ENCODE results near the gene MADCAM1.

MADCAM1 gene

DNA sequence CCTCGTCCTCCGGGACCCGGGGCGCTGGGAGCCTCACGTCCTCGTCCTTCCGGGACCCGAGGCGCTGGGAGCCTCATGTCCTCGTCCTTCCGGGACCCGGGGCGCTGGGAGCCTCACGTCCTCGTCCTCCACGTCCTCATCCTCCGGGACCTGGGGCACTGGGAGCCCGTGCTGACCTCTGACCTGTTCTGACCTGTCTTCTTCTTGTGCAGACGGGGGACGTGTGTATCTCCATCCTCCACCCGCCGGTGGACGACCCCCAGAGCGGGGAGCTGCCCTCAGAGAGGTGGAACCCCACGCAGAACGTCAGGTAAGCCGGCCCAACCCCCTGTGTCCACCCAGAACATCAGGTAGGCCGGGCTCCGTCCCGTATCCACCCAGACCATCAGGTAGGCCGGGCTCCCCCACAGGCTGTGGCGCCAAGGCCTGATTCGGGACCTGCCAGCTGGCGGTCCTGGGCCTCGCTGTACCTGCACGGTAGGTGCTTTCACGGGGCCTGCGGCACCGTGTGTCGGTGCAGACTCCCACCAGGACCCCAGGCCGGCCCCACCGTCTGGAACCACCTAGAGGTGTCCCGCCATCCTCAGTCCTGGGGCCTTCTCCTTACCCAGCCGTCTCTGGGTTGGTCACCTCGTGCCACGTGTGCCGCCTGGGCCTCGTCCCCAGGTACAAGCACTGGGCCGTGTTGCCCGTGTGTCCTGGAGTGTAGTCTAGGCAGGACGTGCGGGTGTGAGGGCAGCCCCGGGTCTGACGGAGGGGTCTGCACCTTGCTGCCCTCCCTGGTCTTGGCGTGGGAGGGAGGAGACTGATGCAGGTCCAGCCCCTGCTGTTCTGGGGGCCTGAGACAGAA lies 40.0 kb downstream of the MADCAM1 start:
- Histone ChIP-seq H3K9me3 (ENCODE audit: control insufficient read depth in 2 of 2, low read length in 2 of 2) (no peaks in the 10 kb centered on the region), H3K27ac (ENCODE audit: low read length) (no peak overlapping the region), H3K36me3 (ENCODE audit: control insufficient read depth in 2 of 2, insufficient read depth in 2 of 2, low read length in 2 of 2) (peaks cover 23 to 36% of the 10 kb centered on the region in 2 donors), H3K4me1 (ENCODE audit: control insufficient read depth, insufficient read depth, low read length) (peaks cover 31% of the 10 kb centered on the region), H3K4me3 (ENCODE audit: low read length in 2 of 2) (no peak overlapping the region), H3K27me3 (ENCODE audit: control insufficient read depth in 1 of 2, insufficient read depth in 2 of 2, low read length in 2 of 2) (no peaks in the 10 kb centered on the region), H3K9ac (ENCODE audit: low read length in 2 of 2) (no peak overlapping the region)

DNA sequence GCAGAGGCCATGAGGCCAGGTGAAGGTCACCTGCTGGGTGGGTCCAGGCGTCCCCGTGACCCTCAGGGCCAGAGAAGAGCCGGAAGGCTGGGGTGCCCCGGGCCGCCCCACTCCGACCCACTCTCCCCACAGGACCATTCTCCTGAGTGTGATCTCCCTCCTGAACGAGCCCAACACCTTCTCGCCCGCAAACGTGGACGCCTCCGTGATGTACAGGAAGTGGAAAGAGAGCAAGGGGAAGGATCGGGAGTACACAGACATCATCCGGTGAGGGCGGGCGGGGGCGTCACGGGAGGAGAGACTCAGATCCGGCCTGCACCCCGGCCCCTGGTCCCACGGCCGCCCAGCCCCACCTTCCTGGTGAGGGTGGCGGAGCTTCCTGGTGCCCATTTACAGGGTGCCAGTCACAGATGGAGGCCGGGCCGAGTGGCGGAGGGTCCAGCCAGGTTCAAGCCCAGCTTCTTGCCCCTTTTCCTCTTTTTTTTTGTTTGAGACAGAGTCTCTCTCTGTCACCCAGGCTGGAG lies 40.7 kb downstream of the MADCAM1 start:
- H3K9me3 ChIP-seq (ENCODE audit: control insufficient read depth in 2 of 2, low read length in 2 of 2): no peaks in the 10 kb centered on the region
- no peak overlapping the region for H3K27ac ChIP-seq (ENCODE audit: low read length)
- H3K4me3 ChIP-seq (ENCODE audit: low read length in 2 of 2): no peak overlapping the region
- H3K27me3 ChIP-seq (ENCODE audit: control insufficient read depth in 1 of 2, insufficient read depth in 2 of 2, low read length in 2 of 2): no peaks in the 10 kb centered on the region
- peaks cover 29 to 36% of the 10 kb centered on the region in 2 donors for H3K36me3 ChIP-seq (ENCODE audit: control insufficient read depth in 2 of 2, insufficient read depth in 2 of 2, low read length in 2 of 2)
- H3K4me1 ChIP-seq (ENCODE audit: control insufficient read depth, insufficient read depth, low read length): peaks cover 31% of the 10 kb centered on the region
- no peak overlapping the region for H3K9ac ChIP-seq (ENCODE audit: low read length in 2 of 2)

DNA sequence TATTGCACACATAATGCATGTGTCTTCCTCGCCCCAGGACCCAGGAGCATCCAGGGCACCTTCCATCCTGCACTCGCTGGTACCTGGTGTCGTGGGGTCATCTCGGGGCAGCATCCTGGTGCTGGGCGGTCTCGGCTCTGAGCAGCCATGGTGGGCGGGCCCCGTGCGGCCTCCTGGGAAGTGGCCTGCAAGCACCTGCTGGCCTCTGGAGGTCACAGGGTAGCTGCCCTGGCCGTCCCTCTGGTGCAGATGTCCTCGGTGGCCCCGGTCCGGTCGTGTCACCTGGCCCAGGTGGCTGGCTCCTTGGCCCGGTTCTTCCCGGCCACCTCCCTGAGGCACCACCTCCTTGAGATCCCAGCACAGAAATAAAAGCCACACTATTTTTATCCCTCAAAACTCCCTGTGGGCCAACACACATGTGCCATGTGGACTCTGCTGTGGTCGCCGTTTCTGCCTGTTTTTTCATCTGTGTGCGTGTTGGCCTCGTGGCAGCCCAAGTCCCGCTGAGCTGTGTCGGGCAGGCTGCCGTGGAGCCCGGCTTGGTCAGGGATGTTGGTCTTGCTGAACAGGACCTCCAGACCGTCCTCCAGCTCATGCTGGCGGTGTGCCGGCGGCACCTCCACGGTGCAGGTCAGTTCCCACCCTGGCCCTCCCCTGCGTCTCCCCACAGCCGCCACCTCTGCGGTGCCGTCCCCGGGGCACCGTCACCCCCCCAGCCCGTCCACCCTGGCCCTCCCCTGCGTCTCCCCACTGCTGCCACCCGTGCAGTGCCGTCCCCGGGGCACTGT lies 42.5 kb downstream of the MADCAM1 start:
- Histone ChIP-seq H3K4me1 (ENCODE audit: control insufficient read depth, insufficient read depth, low read length) (peaks cover 21% of the 10 kb centered on the region), H3K4me3 (ENCODE audit: low read length in 2 of 2) (no peak overlapping the region), H3K9me3 (ENCODE audit: control insufficient read depth in 2 of 2, low read length in 2 of 2) (no peaks in the 10 kb centered on the region), H3K27me3 (ENCODE audit: control insufficient read depth in 1 of 2, insufficient read depth in 2 of 2, low read length in 2 of 2) (no peaks in the 10 kb centered on the region), H3K9ac (ENCODE audit: low read length in 2 of 2) (no peak overlapping the region), H3K27ac (ENCODE audit: low read length) (no peak overlapping the region), H3K36me3 (ENCODE audit: control insufficient read depth in 2 of 2, insufficient read depth in 2 of 2, low read length in 2 of 2) (peaks cover 29 to 36% of the 10 kb centered on the region in 2 donors)

DNA sequence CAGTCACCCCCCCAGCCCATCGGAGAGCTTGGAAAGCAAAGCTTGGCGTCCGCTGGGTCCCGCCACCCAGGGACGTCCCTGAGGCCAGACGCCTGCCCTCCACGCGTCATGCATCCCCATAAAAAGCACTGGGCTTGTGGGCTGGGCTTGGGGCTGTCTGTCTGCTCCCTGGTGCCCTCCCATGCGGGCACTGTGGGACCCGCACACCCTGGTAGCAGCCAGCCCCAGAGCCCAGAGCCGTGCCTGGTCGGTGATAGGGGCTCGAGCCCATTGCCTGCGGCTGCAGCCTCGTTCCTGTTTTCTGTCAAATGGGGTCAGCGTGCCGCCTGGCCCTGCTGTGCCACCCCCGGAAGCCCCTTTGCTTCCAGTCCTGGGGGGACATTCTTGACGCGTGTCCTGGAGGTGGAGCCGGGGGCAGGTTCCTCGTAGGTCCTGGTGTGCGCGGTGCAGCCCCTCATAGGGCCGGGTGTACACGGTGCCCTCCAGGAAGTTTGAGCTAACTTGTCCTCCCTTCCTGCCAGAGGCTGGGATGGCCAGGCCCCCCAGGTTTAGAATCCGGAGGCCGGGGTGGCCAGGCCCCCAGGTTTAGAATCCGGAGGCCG lies 43.2 kb downstream of the MADCAM1 start:
- Histone ChIP-seq H3K9me3 (ENCODE audit: control insufficient read depth in 2 of 2, low read length in 2 of 2) (no peaks in the 10 kb centered on the region), H3K27ac (ENCODE audit: low read length) (no peak overlapping the region), H3K9ac (ENCODE audit: low read length in 2 of 2) (no peak overlapping the region), H3K4me3 (ENCODE audit: low read length in 2 of 2) (no peak overlapping the region), H3K4me1 (ENCODE audit: control insufficient read depth, insufficient read depth, low read length) (peaks cover 14% of the 10 kb centered on the region), H3K36me3 (ENCODE audit: control insufficient read depth in 2 of 2, insufficient read depth in 2 of 2, low read length in 2 of 2) (peaks cover 29 to 36% of the 10 kb centered on the region in 2 donors), H3K27me3 (ENCODE audit: control insufficient read depth in 1 of 2, insufficient read depth in 2 of 2, low read length in 2 of 2) (no peaks in the 10 kb centered on the region)

DNA sequence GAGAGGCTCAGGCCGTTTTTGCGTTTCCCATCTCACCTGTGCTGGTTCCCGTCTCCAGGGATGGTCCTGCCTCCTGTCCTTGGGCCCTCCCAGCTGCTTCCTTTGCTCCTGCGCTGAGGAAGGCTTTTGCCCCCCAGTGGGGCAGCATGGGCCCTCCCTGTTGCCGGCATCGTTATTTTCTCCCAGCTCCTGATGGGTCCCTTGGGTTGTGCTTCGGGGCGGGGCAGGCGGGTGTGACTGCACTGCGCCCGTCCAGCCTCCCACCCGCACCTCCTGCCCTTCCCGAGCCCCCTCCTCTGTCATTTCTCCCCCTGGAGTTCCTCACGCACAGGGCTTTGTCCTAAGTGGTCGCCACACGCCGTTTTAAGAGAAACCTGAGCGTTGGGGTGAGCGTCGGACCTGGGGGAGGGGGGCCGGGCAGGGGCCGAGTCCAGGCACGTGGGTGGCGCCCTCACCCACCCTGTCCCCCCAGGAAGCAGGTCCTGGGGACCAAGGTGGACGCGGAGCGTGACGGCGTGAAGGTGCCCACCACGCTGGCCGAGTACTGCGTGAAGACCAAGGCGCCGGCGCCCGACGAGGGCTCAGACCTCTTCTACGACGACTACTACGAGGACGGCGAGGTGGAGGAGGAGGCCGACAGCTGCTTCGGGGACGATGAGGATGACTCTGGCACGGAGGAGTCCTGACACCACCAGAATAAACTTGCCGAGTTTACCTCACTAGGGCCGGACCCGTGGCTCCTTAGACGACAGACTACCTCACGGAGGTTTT lies 44.8 kb downstream of the MADCAM1 start:
- H3K27ac ChIP-seq (ENCODE audit: low read length): no peak overlapping the region
- H3K27me3 ChIP-seq (ENCODE audit: control insufficient read depth in 1 of 2, insufficient read depth in 2 of 2, low read length in 2 of 2): no peaks in the 10 kb centered on the region
- H3K36me3 ChIP-seq (ENCODE audit: control insufficient read depth in 2 of 2, insufficient read depth in 2 of 2, low read length in 2 of 2): peaks cover 28 to 29% of the 10 kb centered on the region in 2 donors
- H3K9ac ChIP-seq (ENCODE audit: low read length in 2 of 2): no peak overlapping the region
- H3K4me1 ChIP-seq (ENCODE audit: control insufficient read depth, insufficient read depth, low read length): peaks cover 2% of the 10 kb centered on the region
- H3K4me3 ChIP-seq (ENCODE audit: low read length in 2 of 2): no peak overlapping the region
- H3K9me3 ChIP-seq (ENCODE audit: control insufficient read depth in 2 of 2, low read length in 2 of 2): no peaks in the 10 kb centered on the region

DNA sequence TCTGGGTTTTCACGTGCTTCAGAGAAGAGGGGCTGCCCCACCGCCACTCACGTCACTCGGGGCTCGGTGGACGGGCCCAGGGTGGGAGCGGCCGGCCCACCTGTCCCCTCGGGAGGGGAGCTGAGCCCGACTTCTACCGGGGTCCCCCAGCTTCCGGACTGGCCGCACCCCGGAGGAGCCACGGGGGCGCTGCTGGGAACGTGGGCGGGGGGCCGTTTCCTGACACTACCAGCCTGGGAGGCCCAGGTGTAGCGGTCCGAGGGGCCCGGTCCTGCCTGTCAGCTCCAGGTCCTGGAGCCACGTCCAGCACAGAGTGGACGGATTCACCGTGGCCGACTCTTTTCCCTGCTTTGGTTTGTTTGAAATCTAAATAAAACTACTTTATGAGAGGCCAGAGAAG lies 45.4 kb downstream of the MADCAM1 start:
- Histone ChIP-seq H3K36me3 (ENCODE audit: control insufficient read depth in 2 of 2, insufficient read depth in 2 of 2, low read length in 2 of 2) (peaks cover 22 to 23% of the 10 kb centered on the region in 2 donors), H3K27me3 (ENCODE audit: control insufficient read depth in 1 of 2, insufficient read depth in 2 of 2, low read length in 2 of 2) (no peaks in the 10 kb centered on the region), H3K27ac (ENCODE audit: low read length) (no peak overlapping the region), H3K9me3 (ENCODE audit: control insufficient read depth in 2 of 2, low read length in 2 of 2) (no peaks in the 10 kb centered on the region), H3K4me1 (ENCODE audit: control insufficient read depth, insufficient read depth, low read length) (peaks cover 2% of the 10 kb centered on the region), H3K4me3 (ENCODE audit: low read length in 2 of 2) (no peak overlapping the region), H3K9ac (ENCODE audit: low read length in 2 of 2) (no peak overlapping the region)

DNA sequence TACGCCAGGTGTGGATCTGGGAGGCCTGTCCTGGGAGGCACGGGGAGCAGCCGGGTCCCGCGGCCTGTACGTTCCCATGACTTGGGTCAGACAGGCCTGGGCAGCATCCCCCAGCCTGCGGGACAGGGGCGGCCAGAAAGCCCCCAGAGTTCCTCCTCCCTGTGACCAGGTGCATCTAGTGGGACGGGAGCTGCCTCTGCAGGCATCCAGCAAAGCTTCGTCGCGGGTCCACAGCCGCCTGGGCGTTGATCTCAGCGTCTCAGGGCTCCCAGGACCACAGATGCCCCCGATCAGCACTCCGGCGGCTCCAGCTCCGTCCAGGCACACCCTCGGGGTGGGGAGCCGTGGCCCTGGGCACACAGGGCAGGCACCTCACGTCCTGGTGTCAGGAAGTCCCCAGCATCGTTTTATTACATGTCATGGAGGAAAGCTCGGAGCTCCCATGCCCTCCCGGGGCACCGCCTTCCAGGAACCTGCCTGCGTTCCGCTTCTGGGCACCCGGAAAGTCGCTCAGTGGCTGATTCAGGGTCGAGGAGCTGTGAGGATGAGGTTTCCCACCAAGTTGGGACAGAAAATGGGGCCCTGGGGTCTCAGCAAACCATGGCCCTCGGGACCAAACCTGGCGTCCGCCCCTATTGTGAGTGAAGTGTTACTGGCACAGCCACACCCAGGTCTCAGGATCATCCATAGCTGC lies 46.0 kb downstream of the MADCAM1 start:
- Histone ChIP-seq H3K9me3 (ENCODE audit: control insufficient read depth in 2 of 2, low read length in 2 of 2) (no peaks in the 10 kb centered on the region), H3K27ac (ENCODE audit: low read length) (no peak overlapping the region), H3K4me1 (ENCODE audit: control insufficient read depth, insufficient read depth, low read length) (peaks cover 2% of the 10 kb centered on the region), H3K27me3 (ENCODE audit: control insufficient read depth in 1 of 2, insufficient read depth in 2 of 2, low read length in 2 of 2) (no peaks in the 10 kb centered on the region), H3K36me3 (ENCODE audit: control insufficient read depth in 2 of 2, insufficient read depth in 2 of 2, low read length in 2 of 2) (peaks cover 18 to 19% of the 10 kb centered on the region in 2 donors), H3K9ac (ENCODE audit: low read length in 2 of 2) (no peak overlapping the region), H3K4me3 (ENCODE audit: low read length in 2 of 2) (no peak overlapping the region)

DNA sequence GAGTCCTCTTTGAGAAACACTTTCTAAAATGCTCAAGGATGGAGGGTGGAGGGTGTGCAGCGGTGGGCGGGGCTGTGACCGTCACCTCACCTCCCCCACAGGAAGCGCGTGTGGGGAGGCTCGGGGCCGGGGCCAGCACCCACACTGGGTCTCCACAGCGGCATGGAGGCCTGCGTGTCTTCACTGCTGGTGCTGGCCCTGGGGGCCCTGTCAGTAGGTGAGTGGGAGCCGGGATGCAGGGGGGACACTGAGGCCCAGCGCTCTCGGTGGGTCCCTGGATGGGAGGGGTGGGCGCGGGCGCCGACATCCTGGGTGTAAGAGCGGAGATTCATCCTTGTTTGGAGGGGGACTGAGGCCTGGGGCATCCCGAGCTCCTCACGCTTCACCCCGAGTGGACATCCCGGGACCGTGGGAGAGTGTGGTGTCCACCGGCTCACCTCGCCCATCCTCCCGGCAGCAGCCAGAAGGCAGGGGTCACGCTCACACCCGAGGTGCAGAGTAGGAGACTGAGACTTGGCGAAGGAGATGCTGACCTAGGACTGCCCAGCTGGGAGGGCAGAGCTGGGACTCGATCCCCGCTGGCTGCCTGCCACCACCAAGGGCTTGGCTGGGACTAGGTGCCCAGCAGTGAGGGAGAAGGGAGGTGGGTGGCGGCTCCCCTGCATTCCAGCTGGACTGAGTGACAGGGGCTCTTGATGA lies 47.8 kb downstream of the MADCAM1 start, which contains the start of gene GZMM:
Gene GZMM, plus strand, starts transcription at position 144 of the 699 bp plus-strand sequence. Its CDS starts 19 bp downstream, at position 163.
- H3K9ac ChIP-seq (ENCODE audit: low read length in 2 of 2): no peak within 1 kb of the TSS
- peaks cover 2% of the 10 kb centered on the region for H3K4me1 ChIP-seq (ENCODE audit: control insufficient read depth, insufficient read depth, low read length)
- H3K4me3 ChIP-seq (ENCODE audit: low read length in 2 of 2): no peak within 1 kb of the TSS
- H3K36me3 ChIP-seq (ENCODE audit: control insufficient read depth in 2 of 2, insufficient read depth in 2 of 2, low read length in 2 of 2): peaks cover 6 to 10% of the 10 kb centered on the region in 2 donors
- no peak within 1 kb of the TSS for H3K27ac ChIP-seq (ENCODE audit: low read length)
- no peaks in the 10 kb centered on the region for H3K9me3 ChIP-seq (ENCODE audit: control insufficient read depth in 2 of 2, low read length in 2 of 2)
- no peaks in the 10 kb centered on the region for H3K27me3 ChIP-seq (ENCODE audit: control insufficient read depth in 1 of 2, insufficient read depth in 2 of 2, low read length in 2 of 2)

DNA sequence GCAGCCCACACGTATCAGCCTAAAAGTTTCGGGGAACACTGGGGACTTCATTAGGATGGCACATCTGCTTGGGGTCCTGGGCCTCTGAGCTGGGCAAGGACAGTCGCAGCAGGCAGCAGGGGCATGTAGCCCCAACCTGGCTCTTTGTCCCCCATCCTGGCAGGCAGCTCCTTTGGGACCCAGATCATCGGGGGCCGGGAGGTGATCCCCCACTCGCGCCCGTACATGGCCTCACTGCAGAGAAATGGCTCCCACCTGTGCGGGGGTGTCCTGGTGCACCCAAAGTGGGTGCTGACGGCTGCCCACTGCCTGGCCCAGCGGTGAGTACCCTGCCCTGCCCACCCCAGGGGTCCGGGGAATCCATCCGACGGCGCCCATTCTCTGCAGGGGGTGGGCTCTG lies 50.8 kb downstream of the MADCAM1 start:
- Histone ChIP-seq H3K27me3 (ENCODE audit: control insufficient read depth in 1 of 2, insufficient read depth in 2 of 2, low read length in 2 of 2) (no peaks in the 10 kb centered on the region), H3K27ac (ENCODE audit: low read length) (no peak overlapping the region), H3K36me3 (ENCODE audit: control insufficient read depth in 2 of 2, insufficient read depth in 2 of 2, low read length in 2 of 2) (no peaks in the 10 kb centered on the region), H3K4me1 (ENCODE audit: control insufficient read depth, insufficient read depth, low read length) (peaks cover 5% of the 10 kb centered on the region), H3K9ac (ENCODE audit: low read length in 2 of 2) (no peak overlapping the region), H3K4me3 (ENCODE audit: low read length in 2 of 2) (no peak overlapping the region), H3K9me3 (ENCODE audit: control insufficient read depth in 2 of 2, low read length in 2 of 2) (no peaks in the 10 kb centered on the region)
